Cardiac septum (tissue), 1 donor: Measurements from ENCODE around the gene CCDC74B. TPM values are rescaled to one million over a fixed set of nuclear protein-coding genes. Genes with fewer than 3 reads are reported as not detected.
"Not testable (repeated sequence)": the region's sequence is repeated elsewhere in the genome, so short reads cannot be mapped to it uniquely, and the experiment has no call there.

Source experiments
- DNase-seq: peaks from one replicate; pipeline ENCODE4 v3.0.0-alpha.2; 2020; ENCODE audit warnings: low spot score
- intact Hi-C: fragments of 100-400 bp; cut with DNase I; formaldehyde crosslinking; loops from one replicate; pipeline ENCODE4 v1.14.0; 2022
- total RNA-seq: library from RNA; stranded (reverse); fragmentation: NEBNext Ultra II Directional; extraction: Animal tissue kit (Norgen Biotek cat#: 25700); gene quantifications from one replicate; pipeline ENCODE4 v1.2.1, GENCODE V29; 2021
- donor health status: DM: no; HTN: no; CAD: no.

The CCDC74B gene
- total RNA-seq, 1 donor from 2014 or later: 0.81 TPM

GRCh38 chr2:130174866-130175265 is 30.0 kb upstream of the CCDC74B start:
- intact Hi-C loops, DNase-seq: not testable (repeated sequence)

DNA sequence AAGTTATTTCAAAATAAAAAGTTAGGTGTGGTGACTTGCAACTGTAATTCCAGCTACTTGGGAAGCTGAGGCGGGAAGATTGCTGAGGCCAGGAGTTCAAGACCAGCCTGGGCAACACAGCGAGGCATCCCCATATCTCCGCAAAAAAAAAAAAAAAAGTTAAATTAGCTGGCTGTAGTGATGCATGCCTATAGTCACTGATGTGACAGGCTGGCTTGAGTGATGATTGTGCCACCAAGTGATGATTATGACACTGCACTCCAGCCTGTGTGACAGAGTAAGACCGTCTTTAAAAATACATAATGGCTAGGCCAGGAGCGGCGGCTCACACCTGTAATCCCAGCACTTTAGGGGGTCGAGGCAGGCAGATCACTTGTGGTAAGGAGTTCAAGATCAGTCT is 25.0 kb upstream of the CCDC74B start:
- no peak for DNase-seq
- intact Hi-C loops: no loop called here

DNA sequence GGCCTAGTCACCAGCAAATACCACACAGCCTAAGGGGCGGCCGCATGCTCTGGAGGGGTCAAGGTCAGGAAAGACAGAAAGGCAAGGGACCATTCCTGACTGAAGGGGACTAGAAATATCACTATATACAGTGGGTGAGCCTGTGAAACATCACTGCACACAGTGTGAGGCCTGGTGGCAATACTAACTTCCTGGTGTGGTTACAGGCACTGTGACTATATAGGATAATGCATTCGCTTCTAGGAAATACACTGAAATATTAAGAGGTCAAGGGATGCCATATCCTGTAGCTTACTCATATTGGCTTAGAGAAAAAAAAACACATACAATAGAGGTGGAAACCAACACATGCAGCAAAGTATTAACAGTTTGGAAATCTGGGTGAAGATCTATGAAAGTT is 24.3 kb upstream of the CCDC74B start:
- intact Hi-C loops, DNase-seq: not testable (repeated sequence)

GRCh38 chr2:130166611-130167010 is 21.7 kb upstream of the CCDC74B start:
- intact Hi-C loops, DNase-seq: not testable (repeated sequence)

GRCh38 chr2:130165293-130166016 is 20.5 kb upstream of the CCDC74B start:
- intact Hi-C loops: no loop called here

GRCh38 chr2:130162968-130163367 is 18.1 kb upstream of the CCDC74B start:
- intact Hi-C loops: no loop called here
- no peak for DNase-seq

More at GRCh38 chr2:130165293-130166016, 20.5 kb upstream of the CCDC74B start:
- no peak for DNase-seq

DNA sequence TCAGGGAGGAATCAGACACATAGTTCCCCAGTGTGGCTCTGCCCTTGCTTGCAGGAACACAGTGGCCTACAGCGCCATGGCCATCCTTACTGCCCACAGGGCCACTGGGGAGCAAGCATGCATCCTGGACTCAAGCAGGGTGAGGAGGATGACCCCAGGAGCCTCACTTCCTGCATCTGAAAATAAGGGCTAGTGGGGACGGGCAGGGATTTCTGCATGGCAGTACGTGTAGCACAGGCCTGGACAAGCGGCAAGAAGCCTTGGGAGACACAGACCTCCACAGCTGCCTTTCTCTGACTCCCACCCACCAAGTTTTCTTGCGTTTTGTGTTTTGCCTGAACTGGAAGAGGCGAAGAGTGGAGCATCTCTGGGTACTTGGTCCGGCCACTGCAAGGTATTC is 17.6 kb upstream of the CCDC74B start:
- intact Hi-C loops, DNase-seq: not testable (repeated sequence)

GRCh38 chr2:130160838-130161705 is 16.2 kb upstream of the CCDC74B start:
- intact Hi-C loops, DNase-seq: not testable (repeated sequence)

DNA sequence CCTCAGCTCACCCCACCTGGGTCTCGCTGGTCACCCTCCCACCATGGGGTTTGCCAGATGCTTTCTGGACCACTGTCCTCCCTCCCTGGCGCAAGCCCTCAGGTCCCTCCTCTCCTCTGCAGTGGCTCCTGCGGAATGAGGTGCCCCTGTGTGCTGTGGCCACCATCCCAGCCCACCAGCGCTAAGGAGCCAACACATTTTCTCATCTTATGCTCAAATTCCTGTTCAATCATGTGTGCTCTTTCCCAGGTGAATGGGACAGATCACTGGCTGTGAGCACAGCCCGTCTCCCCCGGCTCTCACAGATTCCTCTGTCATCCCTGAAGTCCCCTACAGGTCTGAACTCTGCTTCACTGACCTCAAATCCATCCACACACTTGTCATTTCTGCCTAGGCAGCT is 15.2 kb upstream of the CCDC74B start:
- DNase-seq: no peak
- intact Hi-C loops: no loop called here

DNA sequence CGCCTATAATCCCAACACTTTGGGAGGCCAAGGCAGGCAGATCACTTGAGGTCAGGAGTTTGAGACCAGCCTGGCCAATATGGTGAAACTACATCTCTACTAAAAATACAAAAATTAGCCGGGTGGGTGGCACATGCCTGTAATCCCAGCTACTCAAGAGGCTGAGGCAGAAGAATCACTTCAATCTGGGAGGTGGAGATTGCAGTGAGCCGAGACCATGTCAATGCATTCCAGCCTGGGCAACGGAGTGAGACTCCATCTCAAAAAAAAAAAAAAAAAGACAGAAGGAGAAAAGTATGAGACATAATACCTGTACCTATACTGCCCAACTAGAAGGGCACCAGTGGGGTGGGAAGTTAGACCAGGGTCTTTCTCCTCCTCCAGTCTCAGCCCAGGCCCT is 14.5 kb upstream of the CCDC74B start:
- DNase-seq, intact Hi-C loops: not testable (repeated sequence)

GRCh38 chr2:130158631-130159030 is 13.7 kb upstream of the CCDC74B start:
- DNase-seq: no peak
- intact Hi-C loops: no loop called here

DNA sequence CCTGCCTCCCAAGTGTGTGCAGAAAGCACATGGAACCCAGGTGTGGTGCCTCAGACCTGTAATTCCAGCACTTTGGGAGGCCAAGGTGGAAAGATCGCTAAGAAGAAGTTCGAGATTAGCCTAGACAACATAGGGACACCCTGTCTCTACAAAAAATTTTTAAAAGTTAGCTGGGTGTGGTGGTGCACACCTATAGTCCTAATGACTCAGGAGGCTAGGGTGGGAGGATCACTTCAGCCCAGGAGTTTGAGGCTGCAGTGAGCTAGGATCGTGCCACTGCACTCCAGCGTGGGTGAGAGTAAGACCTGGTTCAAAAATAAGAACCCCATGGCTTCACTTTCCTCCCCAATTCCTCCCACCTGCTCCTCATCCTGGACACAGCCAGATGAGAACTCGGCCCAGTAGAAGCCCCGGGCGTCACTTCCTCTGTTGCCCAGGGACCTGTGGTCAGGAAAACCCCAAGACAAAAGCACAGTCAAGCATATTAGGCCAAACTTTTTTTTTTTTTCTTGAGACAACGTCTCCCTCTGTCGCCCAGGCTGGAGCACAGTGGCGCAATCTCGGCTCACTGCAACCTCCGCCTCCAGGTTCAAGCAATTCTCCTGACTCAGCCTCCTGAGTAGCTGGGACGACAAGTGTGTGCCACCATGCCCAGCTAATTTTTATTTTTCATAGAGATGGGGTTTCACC is 13.1 kb upstream of the CCDC74B start:
- DNase-seq: not testable (repeated sequence)

GRCh38 chr2:130157354-130157753 is 12.4 kb upstream of the CCDC74B start:
- DNase-seq, intact Hi-C loops: not testable (repeated sequence)

More for the DNA sequence above, 13.1 kb upstream of the CCDC74B start:
- intact Hi-C loops: not testable (repeated sequence)

GRCh38 chr2:130156624-130157004 is 11.7 kb upstream of the CCDC74B start:
- intact Hi-C loops: loop anchor here (1.0 kb wide), 1 partner anchor 176 kb away; no protein-coding TSS in a partner anchor
- no peak for DNase-seq

DNA sequence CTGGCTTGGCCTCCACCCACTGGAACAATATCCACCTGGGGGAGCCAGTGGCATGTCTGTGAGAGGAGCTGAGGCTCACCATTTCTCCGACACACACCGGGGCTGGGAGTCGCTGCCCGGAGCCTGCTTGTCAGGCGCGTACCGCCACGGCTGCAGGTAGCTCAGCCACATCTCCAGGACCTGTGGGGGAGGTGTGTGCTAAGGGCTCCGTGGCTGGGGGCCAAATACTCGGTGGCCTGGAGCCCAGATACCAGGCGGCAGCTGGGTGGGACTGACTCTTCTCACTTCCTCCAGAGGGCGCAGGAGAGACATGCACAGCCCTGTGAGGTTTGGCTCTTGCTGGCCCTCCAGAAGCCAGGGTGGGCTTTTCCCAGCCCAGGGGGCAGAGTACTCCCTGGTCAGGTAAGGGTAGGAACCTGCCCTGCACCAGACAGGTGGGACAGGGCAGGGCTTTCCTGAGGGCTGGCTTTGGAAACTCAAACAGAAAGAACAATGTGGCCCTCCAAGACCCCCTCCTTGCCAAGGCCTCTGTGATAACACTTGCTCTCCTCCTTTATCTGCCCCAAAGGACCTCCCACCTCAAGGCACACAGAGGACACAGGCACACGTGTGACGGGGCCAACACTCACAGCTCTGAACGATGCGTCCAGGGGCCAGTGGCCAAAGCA is 11.2 kb upstream of the CCDC74B start:
- intact Hi-C loops: loop anchor here (1.0 kb wide), 1 partner anchor 176 kb away; no protein-coding TSS in a partner anchor
- not testable (repeated sequence) for DNase-seq

DNA sequence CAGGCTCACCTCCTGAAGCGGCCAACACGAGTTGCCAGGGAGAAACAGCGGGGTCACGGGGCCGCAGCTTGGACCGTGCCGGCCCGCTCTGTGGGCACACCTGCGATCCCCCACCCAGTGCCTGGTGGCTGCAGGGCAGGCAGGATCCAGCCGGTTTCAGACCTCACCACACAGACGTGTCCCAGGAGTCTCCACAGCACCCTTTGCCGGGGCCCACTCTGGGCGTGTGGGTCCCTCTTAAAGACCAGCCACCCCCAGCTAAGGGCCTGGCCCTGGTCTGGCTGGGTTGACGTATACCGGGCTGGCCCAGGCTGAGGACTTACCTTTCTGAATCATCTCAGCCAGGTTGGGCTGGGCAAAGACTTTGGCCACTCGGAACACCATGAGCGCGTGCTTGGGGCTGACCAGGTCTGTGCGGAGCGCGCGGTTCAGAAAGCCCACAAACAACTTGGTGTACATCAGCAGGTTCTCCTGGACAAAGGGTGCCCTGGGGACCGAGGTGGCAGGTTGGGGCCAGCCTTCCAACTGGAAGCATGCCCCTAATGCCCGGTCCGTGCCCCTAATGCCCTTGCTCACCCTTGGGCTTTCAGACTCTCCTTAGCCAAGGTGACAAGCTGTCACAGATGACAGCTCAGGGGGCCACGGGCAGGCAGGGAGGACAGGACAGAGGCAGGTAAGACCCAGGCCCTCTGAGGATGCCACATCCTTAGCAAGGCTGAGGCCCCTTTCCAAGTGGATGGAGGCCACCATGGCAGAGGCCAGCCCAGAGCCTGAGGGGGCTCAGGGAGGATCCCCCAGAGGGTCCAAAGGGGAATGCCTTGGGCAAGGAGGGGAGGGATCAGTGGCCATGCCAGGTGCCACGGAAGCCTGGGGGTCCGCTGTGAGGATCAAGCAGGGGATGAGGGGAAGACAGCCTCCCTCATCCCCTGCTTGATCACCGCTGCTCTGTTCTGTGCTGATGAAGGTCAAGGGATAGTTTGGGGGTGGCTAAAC is 10.2 kb upstream of the CCDC74B start:
- intact Hi-C loops: no loop called here
- DNase-seq: no peak

DNA sequence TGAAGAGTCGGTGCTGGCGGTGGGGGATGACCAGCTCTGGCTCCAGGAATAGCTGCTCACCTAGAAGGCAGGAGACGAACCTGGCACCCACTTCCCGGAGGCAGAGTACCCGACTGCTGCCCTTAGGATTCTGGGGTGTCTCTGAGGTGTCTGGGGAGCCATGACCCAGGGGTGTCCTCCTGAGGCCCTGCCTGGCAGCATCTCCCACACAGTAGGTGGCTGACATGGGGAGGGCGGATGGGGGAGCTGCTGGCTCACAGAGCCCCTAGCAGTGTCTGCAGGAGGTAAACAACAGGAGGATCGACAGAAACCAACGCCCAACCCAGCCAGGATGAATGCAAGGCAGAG is 9.5 kb upstream of the CCDC74B start:
- DNase-seq, intact Hi-C loops: not testable (repeated sequence)

- DNase-seq, intact Hi-C loops: not testable (repeated sequence)
These were observed 9.0 kb upstream of the CCDC74B start for GRCh38 chr2:130153721-130154422.
